Neural cell (in vitro differentiated cells): ENCODE results near the gene SORD.

Experiments
- EP300 ChIP-seq: fragments of 450-650 bp; conservative IDR thresholded peaks from 2 replicates; pipeline ENCODE4 v1.6.1; 2014; ENCODE audit warnings: antibody characterized with exemption, mild to moderate bottlenecking, moderate library complexity; ENCODE audit not compliant: poor library complexity, severe bottlenecking
- EZH2 ChIP-seq: fragments of 200-600, 300-800 bp; shearing (Covaris generic), sonication (generic); IDR thresholded peaks from 2 replicates; pipeline ENCODE4 v1.6.1; 2014; ENCODE audit warnings: antibody characterized with exemption, low read length, borderline replicate concordance, mild to moderate bottlenecking; ENCODE audit not compliant: insufficient read depth, poor library complexity, severe bottlenecking
- MXI1 ChIP-seq: fragments of 450-650 bp; conservative IDR thresholded peaks from 2 replicates; pipeline ENCODE4 v1.6.1; 2014; ENCODE audit warnings: antibody characterized with exemption, mild to moderate bottlenecking; ENCODE audit not compliant: poor library complexity, severe bottlenecking
- POLR2AphosphoS5 ChIP-seq: IDR thresholded peaks from 2 replicates; pipeline ENCODE4 v1.6.1; 2012
- TF ChIP-seq, protein P1 (sequence below): fragments of 450-650 bp; IDR thresholded peaks from 2 replicates; pipeline ENCODE4 v1.5.1; 2014; ENCODE audit warnings: antibody characterized with exemption, mild to moderate bottlenecking, moderate library complexity; ENCODE audit not compliant: poor library complexity, severe bottlenecking

DNA sequence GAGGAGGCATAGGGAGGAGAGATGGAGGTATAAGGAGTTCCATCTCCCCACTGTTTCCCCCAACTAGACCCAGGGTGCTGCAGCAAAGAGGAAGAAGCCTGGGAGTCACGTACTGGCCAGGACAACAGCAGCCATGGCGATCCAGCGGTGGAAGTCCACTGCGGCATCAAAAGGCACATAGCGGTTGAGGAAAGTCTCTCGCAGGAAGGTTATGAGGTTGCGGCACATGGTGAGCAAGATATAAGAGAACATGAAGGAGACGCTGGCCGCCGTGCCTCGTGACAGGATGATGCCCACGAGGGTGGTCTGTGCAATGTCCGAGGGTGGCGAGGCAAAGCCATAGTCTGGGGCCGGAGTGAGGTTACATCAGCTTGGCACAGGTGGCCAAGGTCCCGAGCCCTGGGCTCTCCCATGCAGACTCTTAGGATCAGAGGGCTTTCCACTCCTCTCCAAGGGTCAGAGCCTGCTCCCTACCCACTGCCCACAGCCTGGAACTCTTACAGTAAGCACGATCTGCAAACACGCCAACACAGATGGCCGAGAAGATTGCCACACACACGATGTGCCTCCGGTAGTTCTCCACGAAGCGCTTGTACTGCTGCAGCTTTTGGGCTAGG is 76.7 kb downstream of the SORD start:
- TF ChIP-seq, protein P1, sequence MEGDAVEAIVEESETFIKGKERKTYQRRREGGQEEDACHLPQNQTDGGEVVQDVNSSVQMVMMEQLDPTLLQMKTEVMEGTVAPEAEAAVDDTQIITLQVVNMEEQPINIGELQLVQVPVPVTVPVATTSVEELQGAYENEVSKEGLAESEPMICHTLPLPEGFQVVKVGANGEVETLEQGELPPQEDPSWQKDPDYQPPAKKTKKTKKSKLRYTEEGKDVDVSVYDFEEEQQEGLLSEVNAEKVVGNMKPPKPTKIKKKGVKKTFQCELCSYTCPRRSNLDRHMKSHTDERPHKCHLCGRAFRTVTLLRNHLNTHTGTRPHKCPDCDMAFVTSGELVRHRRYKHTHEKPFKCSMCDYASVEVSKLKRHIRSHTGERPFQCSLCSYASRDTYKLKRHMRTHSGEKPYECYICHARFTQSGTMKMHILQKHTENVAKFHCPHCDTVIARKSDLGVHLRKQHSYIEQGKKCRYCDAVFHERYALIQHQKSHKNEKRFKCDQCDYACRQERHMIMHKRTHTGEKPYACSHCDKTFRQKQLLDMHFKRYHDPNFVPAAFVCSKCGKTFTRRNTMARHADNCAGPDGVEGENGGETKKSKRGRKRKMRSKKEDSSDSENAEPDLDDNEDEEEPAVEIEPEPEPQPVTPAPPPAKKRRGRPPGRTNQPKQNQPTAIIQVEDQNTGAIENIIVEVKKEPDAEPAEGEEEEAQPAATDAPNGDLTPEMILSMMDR, result no peak
- TF ChIP-seq POLR2AphosphoS5 (no peak), EP300 (no peak), MXI1 (no peak), EZH2 (no peak)
